LoVo (cell line): ENCODE measurements around the gene LRRC25.
"Not testable (repeated sequence)": the region's sequence is repeated elsewhere in the genome, so short reads cannot be mapped to it uniquely, and the experiment has no call there.

Experiments used
- DNase-seq: peaks from one replicate; pipeline ENCODE4 v3.0.0-alpha.2; 2016; ENCODE audit warnings: low spot score

LRRC25 gene

GRCh38 chr19:18424890-18425514 lies 27.6 kb upstream of the LRRC25 start:
- DNase-seq, result no peak

GRCh38 chr19:18424122-18424889 lies 26.9 kb upstream of the LRRC25 start:
- no peak for DNase-seq

DNA sequence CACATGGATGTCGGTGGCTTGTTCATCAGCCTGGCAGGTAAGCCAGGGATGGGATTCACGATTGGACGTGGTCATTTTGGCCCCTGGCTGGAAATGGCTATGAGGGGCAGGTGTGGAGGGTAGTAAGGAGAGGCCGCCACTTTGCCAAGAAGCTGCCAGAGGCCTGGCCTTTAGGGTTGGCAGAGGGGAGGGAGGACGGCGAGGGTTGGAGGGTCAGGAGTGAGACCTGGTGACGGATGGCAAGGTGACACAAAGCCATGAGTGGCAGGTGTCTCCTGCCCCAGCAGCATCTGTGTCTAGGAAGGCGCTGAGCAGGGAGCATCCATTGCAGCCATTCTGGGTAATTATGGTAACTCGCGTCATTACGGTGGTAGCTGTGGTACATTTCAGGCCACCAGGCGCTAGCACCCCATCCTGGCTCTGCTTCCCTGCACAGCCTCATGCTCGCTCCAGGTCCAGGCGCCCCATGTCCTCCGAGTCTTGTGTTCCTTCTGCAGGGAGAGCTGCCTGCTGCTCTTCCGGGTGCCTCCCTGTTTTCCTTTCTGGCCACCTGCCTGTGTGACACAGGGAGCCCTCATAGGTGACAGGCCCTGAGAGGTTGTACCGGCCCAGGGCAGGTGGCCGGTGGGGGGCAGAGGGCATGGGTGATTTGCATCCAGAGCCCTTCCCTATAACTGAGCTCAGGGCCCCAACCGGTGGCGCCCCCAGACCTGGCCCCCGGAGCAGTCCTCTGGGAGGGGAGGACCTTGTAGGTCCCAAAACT lies 26.0 kb upstream of the LRRC25 start:
- DNase-seq, result no peak

- DNase-seq, result no peak
Observed at GRCh38 chr19:18422530-18423191, 25.2 kb upstream of the LRRC25 start.

GRCh38 chr19:18421371-18421959 lies 24.0 kb upstream of the LRRC25 start:
- DNase-seq, result no peak

DNA sequence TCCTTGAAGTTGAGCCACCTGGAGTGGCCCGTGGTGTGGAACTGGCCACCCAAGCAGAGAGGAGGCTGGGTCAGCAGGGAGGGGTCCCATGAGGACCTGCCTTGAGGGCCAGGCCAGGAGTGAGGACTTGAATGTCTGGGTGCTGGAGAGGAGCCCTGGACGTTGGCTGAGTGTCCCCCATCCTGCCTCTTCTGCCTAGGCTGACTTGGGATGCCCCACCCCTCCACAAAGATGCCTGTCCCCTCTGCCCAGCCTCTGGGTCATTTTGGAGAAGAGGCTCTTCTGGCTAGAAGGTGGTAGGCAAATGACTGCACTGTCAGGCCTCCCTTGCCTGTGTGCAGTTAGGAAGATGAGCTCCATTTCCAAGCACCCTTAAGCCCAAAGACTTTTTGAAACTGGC lies 23.5 kb upstream of the LRRC25 start:
- no peak for DNase-seq

DNA sequence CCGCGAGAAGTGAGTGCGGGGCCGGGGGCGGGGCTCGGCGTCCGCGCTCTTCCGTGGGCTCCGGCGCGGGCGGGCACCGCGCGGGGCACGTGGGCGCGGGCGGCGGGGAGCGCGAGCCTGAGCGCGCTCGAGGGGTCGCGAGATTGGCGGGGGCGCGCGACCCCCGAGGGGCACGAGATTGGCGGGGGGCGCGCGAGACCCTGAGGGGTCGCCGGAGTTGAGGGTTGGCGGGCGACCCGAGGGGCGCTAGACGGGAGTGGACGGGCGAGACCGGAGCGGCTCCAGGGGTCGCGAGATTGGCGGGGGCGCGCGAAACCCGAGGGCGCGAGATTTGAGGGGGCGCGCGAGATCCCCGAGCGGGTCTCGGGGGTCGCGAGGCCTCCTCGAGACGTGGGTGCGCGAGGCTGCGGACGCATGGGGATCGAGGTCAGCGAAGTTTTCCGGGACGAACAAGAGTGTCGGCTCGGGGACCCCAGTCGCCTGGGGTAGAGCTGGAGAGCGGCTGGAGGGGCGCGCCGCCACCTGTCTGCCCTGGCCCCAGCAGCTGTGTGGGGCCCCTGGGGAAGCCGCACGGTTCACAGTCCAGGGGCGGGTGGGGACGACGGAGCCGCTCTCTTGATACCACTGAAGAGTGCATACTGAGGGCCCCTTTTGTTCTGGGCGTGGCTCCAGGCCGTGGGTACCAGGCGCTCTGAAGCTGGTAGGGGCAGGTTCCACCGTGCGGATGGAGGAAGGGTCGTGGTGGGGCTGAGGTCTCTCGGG lies 22.5 kb upstream of the LRRC25 start:
- peak; percentile 23 for DNase-seq

GRCh38 chr19:18419195-18419698 lies 21.8 kb upstream of the LRRC25 start, which contains the start of gene SSBP4:
Gene SSBP4, plus strand, starts transcription at chr19:18419398. Its CDS starts 251 bp downstream, at chr19:18419649.
- peak; percentile 84 for DNase-seq

DNA sequence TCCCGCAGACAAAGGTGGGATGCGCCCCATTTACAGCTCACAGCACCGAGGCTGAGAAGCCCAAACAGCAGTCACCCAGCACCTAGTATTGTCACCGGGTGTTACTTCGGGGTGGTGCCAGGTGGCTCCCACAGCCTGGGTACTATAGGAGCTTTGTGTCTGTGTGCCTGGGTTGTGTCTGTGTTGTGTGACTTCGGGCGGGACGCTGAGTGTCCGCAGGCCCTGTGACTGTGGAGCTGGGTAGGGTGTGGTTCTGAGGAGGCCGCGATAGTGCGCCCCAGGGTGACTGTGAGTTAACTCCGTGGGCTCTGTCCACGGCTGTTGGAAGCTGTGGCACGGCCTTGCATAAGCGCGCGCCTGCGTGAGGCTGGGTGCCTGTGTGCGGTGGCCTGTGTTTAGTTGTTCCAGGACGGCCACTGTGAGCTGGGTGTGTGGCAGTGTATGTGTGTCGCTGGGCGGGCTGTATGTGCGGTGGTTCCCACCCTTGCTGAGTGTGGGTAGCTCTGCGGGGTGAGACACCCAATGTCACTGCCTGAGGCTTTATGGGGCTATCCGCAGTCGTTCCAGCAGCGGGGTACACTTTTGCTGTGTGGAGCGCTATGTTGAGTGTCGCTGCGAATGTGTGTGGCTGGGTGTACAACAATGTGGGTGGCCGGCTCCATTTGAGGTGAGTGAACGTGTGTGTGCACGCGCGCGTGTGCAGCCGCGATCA lies 21.2 kb upstream of the LRRC25 start:
- peak; percentile 3 for DNase-seq

GRCh38 chr19:18418029-18418482 lies 20.6 kb upstream of the LRRC25 start:
- no peak for DNase-seq

GRCh38 chr19:18417250-18418028 lies 20.0 kb upstream of the LRRC25 start:
- no peak for DNase-seq

DNA sequence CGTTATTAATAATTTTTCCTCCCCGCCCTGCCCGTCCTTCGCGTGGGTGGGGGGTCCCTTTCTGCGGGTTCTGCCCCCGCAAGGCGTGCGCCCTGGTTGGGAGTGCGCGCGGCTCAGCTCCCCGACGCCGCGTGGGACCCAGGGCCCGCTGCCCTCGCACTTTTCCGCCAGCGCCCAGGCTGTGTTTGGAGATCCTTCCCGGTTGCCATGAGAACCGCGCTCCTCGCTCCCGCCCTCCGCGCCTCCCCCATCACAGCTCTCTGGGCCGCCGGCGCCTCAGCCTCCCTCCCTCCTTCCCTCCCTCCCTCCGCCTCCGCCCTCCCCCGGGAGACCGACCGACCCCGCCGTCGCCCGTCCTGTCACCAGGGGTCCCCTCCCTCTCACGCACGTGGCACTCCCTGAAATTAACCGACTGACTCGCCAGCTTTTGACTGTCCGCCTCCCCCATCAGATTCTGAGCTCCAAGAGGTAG lies 19.4 kb upstream of the LRRC25 start:
- DNase-seq, result no peak

- DNase-seq, result no peak
Observed at GRCh38 chr19:18415178-18415867, 17.9 kb upstream of the LRRC25 start.

DNA sequence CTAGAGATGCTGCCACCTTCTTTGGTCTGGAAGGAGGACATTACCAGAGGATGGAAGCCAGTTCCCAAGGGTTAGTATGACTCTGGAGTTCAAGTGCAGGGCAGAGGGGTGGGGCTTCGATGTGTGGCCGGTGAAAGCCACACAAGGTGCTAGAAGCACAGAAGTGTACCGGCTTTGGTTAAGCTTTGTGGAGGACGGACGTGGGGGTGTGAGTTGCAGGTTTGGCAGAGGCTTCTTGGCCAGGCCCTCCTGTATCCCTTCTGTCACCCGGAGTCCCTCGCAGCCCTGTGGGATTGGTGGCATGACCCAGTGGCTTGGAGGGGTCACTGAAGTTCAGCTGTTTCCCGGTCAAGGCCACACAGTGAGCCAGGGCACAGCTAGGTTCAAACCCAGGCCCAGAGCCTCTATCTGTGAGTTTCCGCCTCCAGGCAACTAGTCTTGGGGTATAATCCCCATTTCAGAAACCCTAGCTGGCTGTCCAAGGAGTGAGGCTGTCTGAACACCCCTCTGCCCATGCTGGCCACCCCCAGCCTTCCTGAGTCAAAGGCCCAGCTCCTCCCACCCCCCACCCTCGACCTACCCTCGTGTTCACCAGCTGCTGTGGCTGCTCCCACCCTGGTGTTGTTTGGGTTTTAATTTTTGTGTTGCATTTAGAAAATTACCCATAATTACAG lies 17.2 kb upstream of the LRRC25 start:
- no peak for DNase-seq

DNA sequence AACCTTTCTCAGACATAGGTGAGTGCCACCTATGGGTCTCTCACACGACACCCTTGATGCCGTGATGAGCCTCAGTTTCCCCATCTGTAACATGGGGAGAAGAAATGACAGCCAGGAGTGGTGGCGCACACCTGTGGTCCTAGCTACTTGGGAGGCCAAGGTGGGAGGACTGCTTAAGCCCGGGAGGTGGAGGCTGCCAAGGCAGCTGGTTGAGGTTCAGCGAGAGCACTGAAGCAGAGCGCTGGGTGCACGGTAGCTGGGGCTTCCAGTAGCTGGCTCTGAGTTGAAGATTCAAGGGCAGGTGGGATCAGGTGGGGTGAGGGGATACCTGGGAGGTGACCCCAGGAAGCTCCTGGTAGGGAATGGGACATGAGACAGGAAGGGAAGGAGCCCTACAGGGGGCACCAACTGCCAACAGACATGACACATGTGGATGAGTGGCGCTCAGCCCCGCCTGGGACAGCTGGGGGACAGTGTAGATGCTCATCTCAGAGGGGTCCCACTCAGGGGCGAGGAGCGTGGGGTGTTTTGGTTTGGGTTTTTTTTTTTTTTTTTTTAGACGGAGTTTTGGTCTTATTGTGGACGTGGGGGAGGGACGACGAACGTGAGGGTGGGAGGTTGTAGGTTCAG lies 15.3 kb upstream of the LRRC25 start:
- no peak for DNase-seq

DNA sequence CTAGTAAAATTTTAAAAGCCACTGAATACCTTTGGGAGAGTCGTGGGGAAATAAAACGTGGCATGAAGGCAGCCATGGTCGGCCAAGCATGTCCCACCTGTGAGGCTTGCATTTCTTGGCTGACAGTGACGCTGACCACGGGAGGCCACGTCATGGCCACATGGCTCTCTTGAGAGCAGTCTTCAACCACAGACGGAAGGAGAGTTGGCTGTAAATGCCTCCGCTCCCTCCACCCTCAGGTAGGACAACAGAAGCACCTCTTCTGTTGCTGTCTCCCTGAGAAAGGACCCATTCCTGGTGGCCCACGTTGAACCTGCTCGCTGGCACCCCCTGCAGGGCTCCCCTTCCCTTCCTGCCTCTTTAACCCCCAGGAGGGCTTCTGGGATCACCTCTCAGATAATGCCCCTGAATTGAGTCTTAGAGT lies 10.6 kb upstream of the LRRC25 start:
- DNase-seq, result no peak

DNA sequence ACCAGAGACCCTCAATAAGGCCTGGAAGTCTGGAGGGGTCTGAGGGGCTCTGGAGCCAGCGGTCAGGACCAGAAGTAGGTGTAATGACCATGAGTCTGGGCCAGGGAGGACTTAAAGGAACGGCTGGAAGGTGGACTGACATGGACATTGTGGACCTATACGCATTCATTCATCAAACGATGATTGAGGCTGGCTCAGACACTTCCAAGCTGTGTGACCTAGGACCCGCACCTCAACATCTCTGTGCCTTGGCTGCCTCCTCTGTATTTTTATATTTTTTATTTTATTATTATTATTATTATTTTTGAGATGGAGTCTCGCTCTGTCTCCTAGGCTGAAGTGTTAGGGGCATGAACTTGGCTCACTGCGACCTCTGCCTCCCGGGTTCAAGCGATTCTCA lies 9.3 kb upstream of the LRRC25 start:
- DNase-seq, result no peak

GRCh38 chr19:18405754-18406153 lies 8.3 kb upstream of the LRRC25 start:
- DNase-seq, result not testable (repeated sequence)
